DLD1 (cell line): ENCODE results near the gene NIBAN1.
"Not testable (repeated sequence)": the region's sequence is repeated elsewhere in the genome, so short reads cannot be mapped to it uniquely, and the experiment has no call there.

Experiments used
- in situ Hi-C: cut with HindIII; loops from 2 replicates; pipeline ENCODE4 v1.10.0; 2017; ENCODE audit warnings: low sequenced_read_pairs

NIBAN1 gene

DNA sequence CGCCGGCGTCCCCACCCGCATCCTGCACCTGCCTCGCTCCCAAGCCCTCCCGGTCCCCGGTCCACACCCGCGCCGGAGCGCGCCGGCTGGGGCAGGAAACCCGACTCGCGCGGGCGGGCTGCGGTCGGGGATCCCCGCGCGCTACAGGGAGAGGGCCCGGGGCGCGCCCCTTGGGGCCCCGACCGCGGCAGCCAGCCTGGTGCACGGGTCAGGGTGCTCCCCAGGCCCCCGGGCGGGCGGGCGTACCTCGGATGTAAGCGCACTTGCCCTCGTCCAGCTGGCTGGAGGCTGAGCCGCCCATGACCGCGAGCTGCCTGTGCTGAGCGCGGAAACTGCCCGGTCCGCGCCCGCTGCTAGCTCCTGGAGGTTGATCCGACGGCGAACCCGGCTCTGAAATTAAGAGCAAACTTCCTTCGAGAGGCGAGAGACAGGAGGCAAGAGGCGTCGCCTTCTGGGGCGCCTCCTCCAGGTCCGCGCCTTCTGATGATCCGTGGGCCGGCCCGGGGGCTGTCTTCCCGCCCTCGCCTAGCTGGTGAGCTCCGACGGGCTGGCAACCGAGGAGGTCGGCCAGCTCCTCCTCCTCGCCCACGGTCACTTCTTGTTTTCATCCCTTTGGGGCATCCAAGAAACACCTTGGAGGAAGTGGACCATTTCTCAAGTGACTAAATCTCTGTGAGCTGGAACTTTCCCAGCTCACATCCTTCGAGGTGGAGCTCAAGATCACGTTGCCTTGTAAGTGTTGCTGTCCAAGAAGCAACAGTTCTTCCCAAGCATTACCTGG is at the start of gene NIBAN1:
NIBAN1 (minus strand) TSS at position 453 of the 781 bp plus-strand sequence; CDS start at position 301, 152 bp downstream.
- in situ Hi-C loops = no loop called here

DNA sequence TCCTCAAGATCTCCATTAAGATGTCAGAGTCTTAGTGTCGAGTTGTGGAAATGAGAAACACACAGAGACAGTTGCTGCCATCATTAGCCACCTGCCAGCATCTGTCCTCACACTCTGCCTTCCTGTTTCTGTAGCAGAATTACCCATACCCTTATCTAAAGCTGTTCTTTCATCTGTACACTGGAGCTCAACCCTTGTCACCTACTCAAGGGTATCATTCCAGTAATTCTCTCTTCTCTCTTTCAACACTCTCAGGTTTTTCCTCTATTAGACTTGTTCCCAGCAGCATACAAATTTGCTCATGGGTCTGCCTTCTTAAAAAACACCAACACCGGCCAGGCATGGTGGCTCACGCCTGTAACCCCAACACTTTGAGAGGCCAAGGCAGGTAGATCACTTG is 43.7 kb upstream of the NIBAN1 start:
- in situ Hi-C loops = no loop called here

- in situ Hi-C loops = no loop called here
Observed at GRCh38 chr1:185017338-185017737, 43.0 kb upstream of the NIBAN1 start.

GRCh38 chr1:185016880-185017279 is 42.6 kb upstream of the NIBAN1 start:
- in situ Hi-C loops = no loop called here

DNA sequence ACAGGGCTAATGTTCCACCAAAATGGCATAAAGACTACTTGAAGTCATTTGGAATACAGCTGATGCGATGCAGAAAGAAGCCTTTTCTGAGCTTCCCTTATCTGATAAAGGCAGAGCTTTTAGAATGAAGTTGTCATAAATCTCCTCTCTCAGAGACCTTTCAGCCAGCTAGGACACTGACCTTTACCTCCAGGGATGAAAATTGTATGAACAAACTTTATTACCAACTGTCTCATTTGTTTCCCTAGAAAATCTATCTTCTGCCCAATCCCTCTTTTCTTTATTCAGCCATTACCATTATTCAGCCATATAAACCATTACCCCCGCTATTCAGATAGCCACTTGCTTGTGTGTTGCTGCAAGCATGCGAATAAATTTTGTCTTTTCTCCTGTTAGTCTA is 41.3 kb upstream of the NIBAN1 start:
- in situ Hi-C loops = no loop called here

DNA sequence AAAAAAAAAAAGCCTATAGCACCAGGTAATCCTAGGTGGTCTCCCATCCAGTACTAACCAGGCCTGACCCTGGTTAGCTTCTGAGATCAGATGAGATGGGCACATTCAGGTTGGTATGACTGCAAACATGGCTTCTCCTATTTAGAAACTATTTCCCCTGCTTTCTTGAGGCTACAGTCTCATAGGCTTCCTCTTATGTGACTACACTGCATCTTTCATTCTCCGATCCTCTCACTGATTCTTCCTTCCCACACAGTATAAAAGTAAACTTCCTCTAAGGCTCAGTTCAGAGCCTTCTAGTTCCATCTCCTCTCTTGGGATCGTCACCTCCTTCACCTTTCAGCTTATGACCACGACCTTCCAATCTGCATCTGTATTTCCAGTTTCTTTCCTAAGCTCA is 40.6 kb upstream of the NIBAN1 start:
- in situ Hi-C loops = no loop called here

DNA sequence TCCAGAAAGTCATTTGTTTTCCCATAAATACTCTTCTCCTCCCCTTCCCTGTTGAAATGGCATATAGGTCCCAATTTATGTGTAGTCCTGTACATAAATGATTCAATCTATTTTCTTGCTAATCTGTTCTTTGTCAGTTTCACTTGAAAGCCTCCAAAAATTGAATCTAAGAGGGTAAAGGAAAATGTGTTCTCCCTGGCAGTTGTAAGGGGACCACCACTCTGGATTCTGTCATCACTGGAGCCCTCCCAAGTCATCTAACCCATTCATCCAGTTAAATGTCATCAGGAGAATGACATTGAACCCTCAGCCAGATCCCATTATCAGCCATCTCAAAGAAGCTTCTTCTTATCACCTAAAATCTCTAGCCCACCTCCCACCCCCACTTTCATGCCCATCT is 36.1 kb upstream of the NIBAN1 start:
- in situ Hi-C loops = no loop called here

DNA sequence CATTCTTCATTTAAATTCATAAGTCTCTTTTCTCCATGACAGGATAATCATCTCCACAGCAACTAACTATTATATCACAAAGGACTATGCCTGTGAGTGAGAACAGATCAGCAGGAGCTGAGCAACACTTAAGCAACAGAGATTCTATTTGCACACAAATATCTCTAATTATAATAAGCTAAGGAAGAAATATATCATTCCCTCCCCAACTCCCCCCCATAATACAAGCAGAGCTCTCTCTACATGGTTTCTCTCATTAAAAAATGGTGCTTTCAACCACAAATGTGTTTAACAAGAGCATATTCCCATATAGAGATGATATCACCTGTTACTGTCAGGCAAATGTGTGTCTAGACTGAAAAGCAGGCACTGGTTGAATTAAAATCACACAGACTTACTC is 34.5 kb upstream of the NIBAN1 start:
- in situ Hi-C loops = no loop called here

- in situ Hi-C loops = not testable (repeated sequence)
Observed at GRCh38 chr1:185001312-185001880, 27.1 kb upstream of the NIBAN1 start.

DNA sequence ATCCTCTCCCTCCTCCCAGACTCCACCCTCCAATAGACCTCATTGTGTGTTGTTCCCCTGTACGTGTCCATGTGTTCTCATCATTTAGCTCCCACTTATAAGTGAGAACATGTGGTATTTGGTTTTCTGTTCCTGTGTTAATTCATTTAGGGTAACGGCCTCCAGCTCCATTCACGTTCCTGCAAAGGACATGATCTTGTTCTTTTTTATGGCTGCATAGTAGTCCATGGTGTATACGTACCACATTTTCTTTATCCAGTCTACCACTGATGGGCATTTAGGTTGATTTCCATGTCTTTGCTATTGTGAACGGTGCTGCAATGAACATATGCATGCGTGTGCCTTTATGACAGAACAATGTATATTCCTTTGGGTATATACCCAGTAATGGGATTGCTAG is 25.7 kb upstream of the NIBAN1 start:
- in situ Hi-C loops = loop anchor here (25.0 kb wide), 1 partner anchor 188 kb away; no protein-coding TSS in a partner anchor

- in situ Hi-C loops = loop anchor here (25.0 kb wide), 1 partner anchor 182 kb away; no protein-coding TSS in a partner anchor
Observed at GRCh38 chr1:184994301-184994700, 20.0 kb upstream of the NIBAN1 start.

DNA sequence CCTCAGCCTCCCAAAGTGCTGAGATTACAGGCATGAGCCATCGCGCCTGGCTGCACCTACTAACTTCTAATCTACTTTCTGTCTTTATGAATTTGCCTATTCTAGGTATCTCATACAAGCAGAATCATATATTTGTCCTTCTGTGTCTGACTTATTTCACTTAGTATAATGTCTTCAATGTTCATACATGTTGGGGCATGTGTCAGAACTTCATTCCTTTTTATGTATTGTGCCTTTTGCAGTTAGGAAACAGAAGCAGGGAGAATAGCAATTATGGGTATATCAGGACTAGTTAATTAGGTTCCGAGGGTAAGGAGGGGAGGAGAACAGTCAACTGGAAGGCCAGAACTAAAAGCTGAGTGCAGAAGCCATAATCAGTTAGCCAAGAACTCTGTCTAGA is 18.0 kb upstream of the NIBAN1 start:
- in situ Hi-C loops = loop anchor here (25.0 kb wide), 1 partner anchor 180 kb away; no protein-coding TSS in a partner anchor

- in situ Hi-C loops = loop anchor here (25.0 kb wide), 1 partner anchor 178 kb away; no protein-coding TSS in a partner anchor
Observed at GRCh38 chr1:184990204-184990603, 15.9 kb upstream of the NIBAN1 start.

DNA sequence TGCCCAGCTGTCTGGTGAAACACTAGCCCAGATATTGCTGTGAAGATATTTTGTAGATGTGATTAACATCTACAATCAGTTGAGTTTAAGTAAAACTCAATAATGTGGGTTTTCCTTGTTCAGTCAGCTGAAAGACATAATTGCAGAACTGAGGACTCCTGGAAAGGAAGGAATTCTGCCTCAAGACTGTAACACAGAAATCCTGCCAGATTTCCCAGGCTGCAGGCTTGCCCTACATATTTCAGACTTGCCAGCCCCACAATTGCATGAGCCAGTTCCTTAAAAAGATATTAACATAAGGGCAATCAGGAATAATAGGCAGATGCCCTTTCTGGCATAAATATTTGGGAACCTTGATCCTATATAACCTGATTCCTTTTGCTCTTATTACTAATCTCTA is 14.2 kb upstream of the NIBAN1 start:
- in situ Hi-C loops = loop anchor here (25.0 kb wide), 1 partner anchor 176 kb away; no protein-coding TSS in a partner anchor

- in situ Hi-C loops = loop anchor here (25.0 kb wide), 1 partner anchor 175 kb away; no protein-coding TSS in a partner anchor
Observed at GRCh38 chr1:184987696-184988095, 13.4 kb upstream of the NIBAN1 start.

DNA sequence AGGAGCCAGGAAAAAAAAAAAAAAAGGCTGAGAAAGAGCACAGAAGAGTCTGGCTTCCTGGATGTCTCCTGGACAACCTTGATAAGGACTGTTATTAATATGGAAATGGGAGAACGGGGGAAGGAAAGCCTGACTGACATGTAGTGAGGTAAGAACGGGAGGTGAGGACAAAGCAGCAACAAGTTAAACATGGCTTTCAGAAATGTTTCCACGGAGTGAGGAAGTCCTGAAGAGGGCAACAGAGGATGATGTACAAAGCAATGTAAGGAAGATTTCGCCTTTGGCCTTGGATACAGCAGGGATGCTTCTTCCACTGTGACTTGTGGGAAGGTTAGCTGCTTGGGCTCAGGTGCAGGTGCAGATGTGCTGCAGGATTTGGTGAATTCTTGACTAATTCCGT is 11.9 kb upstream of the NIBAN1 start:
- in situ Hi-C loops = loop anchor here (25.0 kb wide), 1 partner anchor 174 kb away; no protein-coding TSS in a partner anchor

- in situ Hi-C loops = loop anchor here (25.0 kb wide), 1 partner anchor 170 kb away; no protein-coding TSS in a partner anchor
Observed at GRCh38 chr1:184982002-184982954, 8.0 kb upstream of the NIBAN1 start.

DNA sequence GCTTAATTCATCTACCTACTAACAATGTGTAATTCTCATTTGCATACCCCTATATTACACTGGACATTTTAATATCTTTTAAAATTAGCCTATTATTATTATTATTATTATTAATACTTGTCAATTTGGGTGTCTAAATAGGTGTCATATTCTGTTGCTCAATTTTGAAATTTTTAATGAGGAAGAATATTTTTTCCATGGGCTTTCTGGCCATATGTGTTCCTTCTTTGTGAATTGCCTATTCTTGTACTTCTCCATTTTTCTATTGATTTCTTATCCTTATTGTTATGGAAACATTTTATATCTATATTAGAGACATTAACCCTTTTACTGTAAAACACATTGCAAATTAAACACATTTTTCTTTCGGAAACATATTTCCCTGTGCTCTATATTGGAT is 6.4 kb upstream of the NIBAN1 start:
- in situ Hi-C loops = loop anchor here (25.0 kb wide), 1 partner anchor 168 kb away; no protein-coding TSS in a partner anchor

DNA sequence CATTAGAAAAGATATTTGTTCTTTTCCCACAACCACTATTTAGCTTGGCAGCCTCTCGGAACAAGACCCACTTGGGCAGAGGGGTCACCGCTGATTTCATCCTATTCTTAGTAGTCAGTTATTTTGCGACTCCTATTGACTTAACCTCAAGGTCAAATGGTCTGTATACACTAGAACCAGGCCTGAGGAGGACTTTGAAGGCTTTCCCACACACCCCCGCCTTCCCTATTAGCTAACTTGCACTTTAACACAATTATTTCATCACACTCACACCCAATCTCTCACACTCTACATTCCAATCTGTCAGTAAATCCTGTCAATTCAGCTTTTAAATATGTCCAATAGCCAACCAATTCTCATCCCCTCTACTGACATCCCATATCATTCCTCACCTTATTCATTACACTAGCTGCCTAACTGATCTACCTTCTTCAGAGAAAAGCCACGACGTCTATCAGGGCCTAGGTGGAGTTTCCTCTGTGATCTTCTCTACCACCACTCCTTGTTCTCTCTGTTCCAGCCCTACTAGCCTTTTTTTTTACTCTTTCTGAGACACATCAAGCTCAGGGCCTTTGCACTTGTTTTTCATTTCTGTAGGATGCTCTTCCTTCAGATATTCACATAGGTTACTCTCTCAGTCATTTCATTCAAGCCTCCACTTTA is 1.0 kb upstream of the NIBAN1 start:
- in situ Hi-C loops = loop anchor here (25.0 kb wide), 1 partner anchor 163 kb away; no protein-coding TSS in a partner anchor

DNA sequence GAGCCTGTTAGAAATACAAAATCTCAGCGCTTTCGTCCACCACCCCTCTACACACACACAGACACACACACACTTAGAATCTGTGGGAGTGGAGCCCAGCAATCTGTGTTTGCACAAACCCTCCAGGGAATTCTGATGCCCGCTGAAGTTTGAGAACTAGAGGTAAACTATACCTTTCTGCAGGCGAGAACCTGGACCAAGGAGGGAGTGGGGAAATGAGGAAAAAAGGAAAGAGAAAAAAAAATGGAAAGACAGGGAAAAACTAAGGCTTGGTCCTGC is 468 bp upstream of the NIBAN1 start:
- in situ Hi-C loops = loop anchor here (25.0 kb wide), 1 partner anchor 162 kb away; no protein-coding TSS in a partner anchor
